HL-60 (cell line): ENCODE measurements around the gene TRERF1.

Source experiments
- DNase-seq, 2 experiments: peaks; one replicate each; pipeline ENCODE4 v3.0.0-alpha.2; 2010 to 2020; ENCODE audit warnings: low read depth in 1 of 2, low spot score in 1 of 2
- H3K27ac ChIP-seq: fragments of 250-450 bp; sonication (Bioruptor Pico); replicated peaks from 2 replicates; pipeline ENCODE4 v1.5.1; 2020; ENCODE audit warnings: mild to moderate bottlenecking, moderate library complexity
- H3K27me3 ChIP-seq: fragments of 250-450 bp; sonication (Bioruptor Pico); 2 replicates; pipeline ENCODE4 v1.5.1; 2021; ENCODE audit warnings: mild to moderate bottlenecking, moderate library complexity; ENCODE audit not compliant: insufficient read depth, poor library complexity, severe bottlenecking
- H3K4me3 ChIP-seq: replicated peaks from 2 replicates; pipeline ENCODE4 v1.5.1; 2011; ENCODE audit warnings: mild to moderate bottlenecking, control low read depth, low read length; ENCODE audit not compliant: insufficient read depth
- CTCF ChIP-seq: IDR thresholded peaks from one replicate; pipeline ENCODE4 v1.5.1; 2011; ENCODE audit warnings: low read length, control low read depth, inconsistent platforms; ENCODE audit not compliant: insufficient read depth
- GABPA ChIP-seq: IDR thresholded peaks from 2 replicates; pipeline ENCODE4 v1.6.1; 2012; ENCODE audit warnings: low read depth
- POLR2AphosphoS5 ChIP-seq: IDR thresholded peaks from 2 replicates; pipeline ENCODE4 v1.6.1; 2012; ENCODE audit warnings: low read depth
- REST ChIP-seq: IDR thresholded peaks from 2 replicates; pipeline ENCODE4 v1.6.1; 2012; ENCODE audit warnings: low read depth; ENCODE audit not compliant: insufficient replicate concordance
- SPI1 ChIP-seq: IDR thresholded peaks from 2 replicates; pipeline ENCODE4 v1.6.1; 2012; ENCODE audit warnings: low read depth, mild to moderate bottlenecking, borderline replicate concordance

TRERF1 gene

GRCh38 chr6:42276034-42276890 is 175.5 kb downstream of the TRERF1 start:
- Histone ChIP-seq H3K27me3 (no peaks in the 10 kb centered on the region), H3K4me3 (no peak overlapping the region), H3K27ac (no peak overlapping the region)
- no peak for TF ChIP-seq SPI1
- TF ChIP-seq REST, result no peak
- TF ChIP-seq CTCF, result no peak
- no peak for TF ChIP-seq POLR2AphosphoS5
- no peak for TF ChIP-seq GABPA
- no peak for DNase-seq

- Histone ChIP-seq H3K4me3 (no peak overlapping the region), H3K27me3 (no peaks in the 10 kb centered on the region), H3K27ac (no peak overlapping the region)
- TF ChIP-seq CTCF, result no peak
- no peak for TF ChIP-seq POLR2AphosphoS5
- no peak for DNase-seq
Measured at GRCh38 chr6:42275376-42276033, 176.2 kb downstream of the TRERF1 start.

- no peak overlapping the region for H3K4me3 ChIP-seq
- H3K27ac ChIP-seq, result no peak overlapping the region
- DNase-seq, result no peak
- TF ChIP-seq GABPA (no peak), CTCF (no peak), POLR2AphosphoS5 (no peak), REST (no peak), SPI1 (no peak)
- no peaks in the 10 kb centered on the region for H3K27me3 ChIP-seq
Measured at GRCh38 chr6:42274898-42275297, 176.8 kb downstream of the TRERF1 start.
